ENCODE measurements around the gene NPC1L1.

The NPC1L1 gene

GRCh38 chr7:44497155-44498027 lies 43.7 kb downstream of the NPC1L1 start:
- no peak for DNase-seq

GRCh38 chr7:44496385-44496784 lies 44.7 kb downstream of the NPC1L1 start:
- no peak for DNase-seq

GRCh38 chr7:44494960-44495359 lies 46.2 kb downstream of the NPC1L1 start:
- no peak for DNase-seq

- DNase-seq, result no peak
Observed at GRCh38 chr7:44491229-44491628, 49.9 kb downstream of the NPC1L1 start.

- peak; percentile 76 to 90 for DNase-seq
Observed at GRCh38 chr7:44490351-44491200, 50.6 kb downstream of the NPC1L1 start, which contains the start of gene NUDCD3. TSS of gene NUDCD3 (minus strand) at chr7:44490658. CDS start at chr7:44490600, 58 bp downstream.

GRCh38 chr7:44489955-44490350 lies 51.2 kb downstream of the NPC1L1 start:
- DNase-seq, result peak in 1 of 2 experiments; percentile 37

GRCh38 chr7:44488955-44489354 lies 52.2 kb downstream of the NPC1L1 start:
- no peak for DNase-seq

- DNase-seq, result peak in 1 of 2 experiments; percentile 6
Observed at GRCh38 chr7:44486693-44487092, 54.4 kb downstream of the NPC1L1 start.

GRCh38 chr7:44486001-44486400 lies 55.1 kb downstream of the NPC1L1 start:
- DNase-seq, result no peak

GRCh38 chr7:44484482-44485313 lies 56.4 kb downstream of the NPC1L1 start:
- no peak for DNase-seq

GRCh38 chr7:44482502-44483485 lies 58.3 kb downstream of the NPC1L1 start:
- DNase-seq, result no peak

- DNase-seq, result no peak
Observed at GRCh38 chr7:44477938-44478337, 63.2 kb downstream of the NPC1L1 start.

- DNase-seq, result peak; percentile 49 to 63
Observed at GRCh38 chr7:44477063-44477830, 63.9 kb downstream of the NPC1L1 start.

- no peak for DNase-seq
Observed at GRCh38 chr7:44476313-44476712, 64.8 kb downstream of the NPC1L1 start.

- DNase-seq, result peak in 1 of 2 experiments; percentile 39
Observed at GRCh38 chr7:44473295-44473694, 67.8 kb downstream of the NPC1L1 start.

- DNase-seq, result no peak
Observed at GRCh38 chr7:44472843-44473242, 68.3 kb downstream of the NPC1L1 start.

GRCh38 chr7:44471850-44472249 lies 69.3 kb downstream of the NPC1L1 start:
- DNase-seq, result no peak

GRCh38 chr7:44471436-44471835 lies 69.7 kb downstream of the NPC1L1 start:
- DNase-seq, result no peak

GRCh38 chr7:44470628-44471245 lies 70.4 kb downstream of the NPC1L1 start:
- no peak for DNase-seq

GRCh38 chr7:44470135-44470479 lies 71.0 kb downstream of the NPC1L1 start:
- no peak for DNase-seq

All from SW 1271 (cell line).